ENCODE results near the gene ERC2.

Gene ERC2

DNA sequence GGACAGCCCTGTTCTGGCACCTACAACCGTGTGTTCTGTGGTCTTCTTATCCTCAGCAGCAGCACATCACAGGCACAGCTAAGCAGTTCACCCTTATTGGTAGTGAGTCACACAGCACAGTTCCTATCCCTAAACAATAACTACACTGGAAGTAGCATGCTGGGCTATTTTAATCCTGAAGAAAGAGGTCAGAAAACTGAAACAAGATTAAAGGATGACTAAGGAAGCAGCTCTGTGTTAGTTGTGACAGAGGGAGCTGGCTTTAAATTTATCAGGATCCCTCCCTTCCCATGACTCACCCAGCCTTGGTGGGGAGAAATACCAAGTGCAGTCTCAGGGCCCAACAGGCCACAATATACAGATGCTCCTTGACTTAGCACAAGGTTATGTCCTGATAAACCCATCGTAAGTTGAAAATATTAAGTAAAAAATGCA is 144.3 kb downstream of the ERC2 start:
- Mint-ChIP-seq H3K27ac (no peak overlapping the region), H3K4me3 (no peak overlapping the region), H3K4me1 (ENCODE audit: low read depth) (no peaks in the 10 kb centered on the region), H3K36me3 (ENCODE audit: low read depth) (no peaks in the 10 kb centered on the region), H3K27me3 (ENCODE audit: low read depth) (peaks cover 5% of the 10 kb centered on the region), H3K9me3 (no peaks in the 10 kb centered on the region)

DNA sequence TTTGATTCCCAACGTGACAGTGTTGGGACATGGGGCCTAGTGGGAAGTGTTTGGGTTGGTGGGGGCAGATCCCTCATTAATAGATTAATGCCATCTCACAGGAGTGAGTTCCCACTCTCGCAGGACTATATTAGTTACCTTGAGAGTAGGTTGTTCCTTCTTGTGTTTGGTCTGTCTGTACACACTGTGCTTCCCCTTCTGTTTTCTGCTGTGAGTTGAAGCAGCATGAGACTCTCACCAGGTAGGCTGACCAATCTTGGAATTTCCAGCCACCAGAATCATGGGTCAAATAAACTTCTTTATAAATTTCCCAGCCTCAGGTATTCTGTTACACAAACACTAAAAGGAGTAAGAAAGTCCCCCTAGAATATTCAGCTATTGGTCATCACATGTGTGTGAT is 145.4 kb downstream of the ERC2 start:
- Mint-ChIP-seq H3K27me3 (ENCODE audit: low read depth) (peaks cover 5% of the 10 kb centered on the region), H3K9me3 (no peaks in the 10 kb centered on the region), H3K4me1 (ENCODE audit: low read depth) (no peaks in the 10 kb centered on the region), H3K27ac (no peak overlapping the region), H3K4me3 (no peak overlapping the region), H3K36me3 (ENCODE audit: low read depth) (no peaks in the 10 kb centered on the region)

DNA sequence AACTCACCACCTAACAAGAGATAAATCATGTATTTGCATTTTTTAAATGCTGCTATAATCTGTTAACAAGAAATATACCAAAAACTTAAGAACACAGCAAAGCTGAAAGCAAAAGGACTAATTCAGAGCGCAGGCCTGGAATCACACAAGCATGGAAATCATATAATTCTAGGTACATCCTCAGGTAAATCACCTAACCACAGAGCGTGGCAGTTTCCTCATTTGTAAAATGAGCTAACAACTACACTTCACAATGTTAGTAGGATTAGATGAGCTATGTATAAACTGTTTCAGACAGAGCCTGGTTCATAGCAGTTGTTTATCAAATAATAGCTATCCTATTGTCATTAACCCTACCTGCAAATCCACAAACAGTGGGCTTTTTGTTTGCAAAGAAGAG is 146.4 kb downstream of the ERC2 start:
- Mint-ChIP-seq H3K9me3 (no peaks in the 10 kb centered on the region), H3K4me3 (no peak overlapping the region), H3K36me3 (ENCODE audit: low read depth) (no peaks in the 10 kb centered on the region), H3K27me3 (ENCODE audit: low read depth) (peaks cover 9% of the 10 kb centered on the region), H3K27ac (no peak overlapping the region), H3K4me1 (ENCODE audit: low read depth) (no peaks in the 10 kb centered on the region)

DNA sequence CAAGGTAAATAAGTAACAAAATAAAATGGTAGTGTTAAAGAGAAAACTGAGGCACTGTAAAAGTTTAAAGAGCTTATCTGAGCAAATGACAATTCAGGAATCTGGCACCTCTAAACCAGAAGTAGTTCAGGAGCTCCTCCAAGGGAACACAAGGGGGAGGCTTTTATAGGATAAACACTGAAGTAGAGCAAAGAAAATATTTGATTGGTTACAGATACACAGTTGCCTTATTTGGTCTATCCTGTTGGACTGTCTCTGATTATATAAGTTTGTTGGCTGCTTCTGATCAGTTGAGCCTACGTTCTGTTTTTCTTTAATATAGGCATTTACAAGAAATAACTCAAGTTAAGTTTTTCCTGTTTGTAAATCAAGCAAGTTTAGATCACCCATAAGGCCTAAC is 146.9 kb downstream of the ERC2 start:
- no peak overlapping the region for H3K27ac Mint-ChIP-seq
- peaks cover 11% of the 10 kb centered on the region for H3K27me3 Mint-ChIP-seq (ENCODE audit: low read depth)
- no peak overlapping the region for H3K4me3 Mint-ChIP-seq
- H3K36me3 Mint-ChIP-seq (ENCODE audit: low read depth), result no peaks in the 10 kb centered on the region
- H3K4me1 Mint-ChIP-seq (ENCODE audit: low read depth), result no peaks in the 10 kb centered on the region
- no peaks in the 10 kb centered on the region for H3K9me3 Mint-ChIP-seq

DNA sequence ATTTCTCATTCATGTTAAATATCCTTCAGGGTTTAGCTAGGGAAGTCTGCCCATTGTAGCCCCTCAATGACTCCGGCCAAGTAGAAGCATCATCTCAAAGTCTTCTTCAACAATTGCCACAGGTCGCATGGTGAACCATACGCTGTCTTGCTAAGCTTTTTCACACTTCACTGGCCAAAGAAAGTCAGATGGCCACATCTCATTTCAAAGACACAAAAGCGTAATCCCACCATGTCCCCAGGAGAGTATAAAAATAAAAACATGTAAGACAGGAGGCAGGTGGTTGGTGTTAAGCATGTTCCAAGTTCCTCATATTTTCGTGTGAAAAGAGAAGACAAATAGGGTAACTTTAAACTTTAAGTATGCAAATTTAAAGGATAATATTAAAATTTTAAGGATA is 147.4 kb downstream of the ERC2 start:
- peaks cover 11% of the 10 kb centered on the region for H3K27me3 Mint-ChIP-seq (ENCODE audit: low read depth)
- no peaks in the 10 kb centered on the region for H3K36me3 Mint-ChIP-seq (ENCODE audit: low read depth)
- no peak overlapping the region for H3K27ac Mint-ChIP-seq
- no peaks in the 10 kb centered on the region for H3K4me1 Mint-ChIP-seq (ENCODE audit: low read depth)
- no peak overlapping the region for H3K4me3 Mint-ChIP-seq
- H3K9me3 Mint-ChIP-seq, result no peaks in the 10 kb centered on the region

DNA sequence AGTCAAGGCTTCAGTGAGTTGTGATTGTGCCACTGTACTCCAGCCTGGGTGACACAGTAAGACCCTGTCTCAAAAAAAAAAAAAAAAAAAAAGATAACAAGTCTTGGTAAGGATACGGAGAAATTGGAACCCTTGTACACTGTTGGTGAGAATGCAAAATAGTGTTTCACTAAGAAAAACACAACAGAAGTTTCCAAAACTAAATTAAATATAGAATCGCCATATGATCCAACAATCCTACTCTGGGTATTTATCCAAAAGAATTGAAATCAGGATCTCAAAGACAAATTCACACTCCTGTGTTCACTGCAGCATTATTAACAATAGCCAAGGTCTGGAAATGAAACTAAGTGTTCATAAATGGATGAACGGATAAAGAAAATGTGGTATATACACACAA is 149.4 kb downstream of the ERC2 start:
- Mint-ChIP-seq H3K36me3 (ENCODE audit: low read depth) (no peaks in the 10 kb centered on the region), H3K9me3 (no peaks in the 10 kb centered on the region), H3K4me3 (no peak overlapping the region), H3K27ac (no peak overlapping the region), H3K27me3 (ENCODE audit: low read depth) (peaks cover 17% of the 10 kb centered on the region), H3K4me1 (ENCODE audit: low read depth) (no peaks in the 10 kb centered on the region)

DNA sequence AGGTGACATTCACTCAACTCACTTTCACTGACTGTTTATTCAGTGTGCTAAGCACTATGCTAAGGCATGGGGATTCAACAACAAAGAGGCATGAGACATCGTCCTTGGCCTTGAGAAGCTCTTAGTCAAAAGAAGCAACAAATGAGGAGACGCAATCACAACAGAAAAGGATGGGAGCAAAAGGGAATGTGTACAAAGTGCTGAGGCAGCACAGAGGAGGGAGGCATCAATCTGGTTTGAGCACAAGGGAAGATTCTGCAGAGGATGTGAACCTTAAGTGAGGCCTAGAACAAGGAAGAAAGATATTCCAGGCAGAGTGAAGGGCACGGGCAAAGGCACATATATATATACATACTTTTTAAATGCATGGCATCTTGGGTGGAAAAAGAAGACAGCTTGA is 151.3 kb downstream of the ERC2 start:
- no peaks in the 10 kb centered on the region for H3K9me3 Mint-ChIP-seq
- H3K4me1 Mint-ChIP-seq (ENCODE audit: low read depth), result no peaks in the 10 kb centered on the region
- no peaks in the 10 kb centered on the region for H3K36me3 Mint-ChIP-seq (ENCODE audit: low read depth)
- peaks cover 21% of the 10 kb centered on the region for H3K27me3 Mint-ChIP-seq (ENCODE audit: low read depth)
- H3K27ac Mint-ChIP-seq, result no peak overlapping the region
- H3K4me3 Mint-ChIP-seq, result no peak overlapping the region

DNA sequence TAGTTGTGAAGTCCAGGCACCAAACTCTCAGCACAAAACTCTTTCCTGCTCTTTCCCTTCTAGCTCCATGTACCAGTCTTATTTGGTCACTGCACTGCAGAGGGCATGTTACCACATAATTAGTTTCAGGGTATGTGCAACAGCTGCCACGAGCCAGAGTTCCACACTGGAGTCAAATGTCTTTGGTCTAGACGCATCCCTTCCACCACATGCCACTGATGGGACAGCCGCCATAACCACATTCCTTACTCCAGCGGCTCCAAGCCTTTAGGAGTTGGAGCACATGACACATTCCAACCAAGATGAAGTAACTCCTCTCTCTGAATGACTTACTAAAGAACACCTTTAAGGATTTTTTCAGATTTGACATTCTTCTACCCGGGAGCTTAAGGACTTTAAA is 153.4 kb downstream of the ERC2 start:
- no peaks in the 10 kb centered on the region for H3K36me3 Mint-ChIP-seq (ENCODE audit: low read depth)

DNA sequence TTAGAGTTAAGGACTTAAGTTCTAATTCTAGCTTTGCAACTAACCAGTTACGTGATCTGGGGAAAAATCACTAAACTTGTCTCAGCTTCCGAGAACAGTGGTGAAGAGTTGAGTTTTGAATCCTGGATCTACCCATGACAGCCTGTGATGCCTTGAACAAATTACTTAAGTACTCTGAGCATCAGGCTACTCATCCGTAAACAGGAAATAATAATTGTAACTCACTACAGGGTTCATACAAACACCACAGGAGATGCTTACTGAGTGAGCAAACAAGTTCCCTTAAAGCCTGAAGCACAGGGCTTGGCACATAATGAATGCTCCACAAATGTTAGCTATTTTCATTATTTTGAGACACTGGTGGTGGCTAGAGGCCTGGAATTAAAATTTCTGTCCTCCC is 158.8 kb downstream of the ERC2 start:
- Mint-ChIP-seq H3K27ac (no peak overlapping the region), H3K4me3 (no peak overlapping the region), H3K27me3 (ENCODE audit: low read depth) (peaks cover 8% of the 10 kb centered on the region), H3K4me1 (ENCODE audit: low read depth) (no peaks in the 10 kb centered on the region), H3K36me3 (ENCODE audit: low read depth) (no peaks in the 10 kb centered on the region), H3K9me3 (no peaks in the 10 kb centered on the region)

More for the DNA sequence above, 153.4 kb downstream of the ERC2 start:
- no peak overlapping the region for H3K27ac Mint-ChIP-seq
- no peaks in the 10 kb centered on the region for H3K4me1 Mint-ChIP-seq (ENCODE audit: low read depth)
- H3K9me3 Mint-ChIP-seq, result no peaks in the 10 kb centered on the region
- H3K27me3 Mint-ChIP-seq (ENCODE audit: low read depth), result peaks cover 23% of the 10 kb centered on the region
- no peak overlapping the region for H3K4me3 Mint-ChIP-seq

DNA sequence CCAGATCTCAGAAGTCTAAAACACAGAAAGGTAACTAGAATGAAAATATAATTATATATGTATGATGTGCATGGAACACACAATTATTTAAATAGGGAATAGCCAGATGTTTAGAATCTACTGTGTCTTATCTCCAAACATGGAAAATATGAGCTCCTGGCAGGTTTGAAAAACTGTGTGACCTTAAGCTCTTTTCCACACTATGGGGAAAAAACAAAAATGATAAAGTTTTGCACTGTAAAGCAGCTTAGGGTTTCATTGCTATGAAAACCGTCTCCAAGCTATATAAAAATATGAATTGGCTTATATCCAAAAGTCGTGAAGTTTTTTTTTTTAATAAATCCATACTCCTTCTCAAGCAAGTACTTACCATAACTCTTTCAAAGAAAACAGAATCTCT is 159.8 kb downstream of the ERC2 start:
- H3K27ac Mint-ChIP-seq, result no peak overlapping the region

DNA sequence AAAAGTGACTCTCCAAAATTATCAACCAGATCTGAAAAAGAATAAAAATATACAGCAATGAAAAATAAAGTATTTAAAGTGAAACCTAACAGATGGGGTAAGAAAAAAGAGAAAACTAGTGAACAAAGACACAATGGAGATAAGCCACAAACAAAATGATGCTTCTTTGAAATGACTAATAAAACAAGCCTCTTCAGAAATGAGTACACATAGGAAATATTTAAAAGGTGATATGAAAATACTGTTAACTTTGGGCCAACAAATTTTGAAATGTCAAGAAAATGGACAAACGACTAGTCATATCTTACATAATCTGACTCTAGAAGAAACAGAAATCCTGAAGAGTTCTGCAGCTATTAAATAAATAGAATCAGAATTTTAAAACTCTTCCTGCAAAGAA is 164.2 kb downstream of the ERC2 start:
- no peak overlapping the region for H3K27ac Mint-ChIP-seq
- no peak overlapping the region for H3K4me3 Mint-ChIP-seq
- H3K36me3 Mint-ChIP-seq (ENCODE audit: low read depth), result no peaks in the 10 kb centered on the region
- peaks cover 7% of the 10 kb centered on the region for H3K27me3 Mint-ChIP-seq (ENCODE audit: low read depth)
- no peaks in the 10 kb centered on the region for H3K9me3 Mint-ChIP-seq
- H3K4me1 Mint-ChIP-seq (ENCODE audit: low read depth), result peaks cover 3% of the 10 kb centered on the region

More for the DNA sequence above, 159.8 kb downstream of the ERC2 start:
- H3K4me1 Mint-ChIP-seq (ENCODE audit: low read depth), result peaks cover 3% of the 10 kb centered on the region
- no peaks in the 10 kb centered on the region for H3K9me3 Mint-ChIP-seq
- no peaks in the 10 kb centered on the region for H3K36me3 Mint-ChIP-seq (ENCODE audit: low read depth)
- no peak overlapping the region for H3K4me3 Mint-ChIP-seq
- peaks cover 8% of the 10 kb centered on the region for H3K27me3 Mint-ChIP-seq (ENCODE audit: low read depth)

DNA sequence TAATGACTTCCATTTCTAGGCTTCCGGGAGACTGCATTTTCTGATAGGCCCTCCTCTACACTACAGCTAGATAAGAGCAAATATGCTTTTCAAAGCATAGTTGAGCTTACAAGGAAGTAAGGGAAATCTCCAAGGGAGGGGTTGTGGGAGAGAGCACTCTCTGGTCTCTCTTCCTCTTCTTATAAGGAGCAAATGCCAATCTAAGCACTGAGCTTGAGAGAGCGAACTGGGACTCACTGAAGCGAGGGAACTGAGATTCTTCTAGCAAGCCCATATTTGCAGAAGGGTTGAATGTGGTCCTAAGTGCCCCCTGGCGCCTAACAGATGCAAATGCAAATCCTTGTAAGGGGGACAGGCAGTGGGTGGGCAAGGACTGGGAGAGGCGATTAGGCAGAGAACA is 164.8 kb downstream of the ERC2 start:
- peaks cover 7% of the 10 kb centered on the region for H3K27me3 Mint-ChIP-seq (ENCODE audit: low read depth)
- H3K27ac Mint-ChIP-seq, result no peak overlapping the region
- no peak overlapping the region for H3K4me3 Mint-ChIP-seq
- H3K4me1 Mint-ChIP-seq (ENCODE audit: low read depth), result peaks cover 3% of the 10 kb centered on the region
- no peaks in the 10 kb centered on the region for H3K36me3 Mint-ChIP-seq (ENCODE audit: low read depth)
- no peaks in the 10 kb centered on the region for H3K9me3 Mint-ChIP-seq

DNA sequence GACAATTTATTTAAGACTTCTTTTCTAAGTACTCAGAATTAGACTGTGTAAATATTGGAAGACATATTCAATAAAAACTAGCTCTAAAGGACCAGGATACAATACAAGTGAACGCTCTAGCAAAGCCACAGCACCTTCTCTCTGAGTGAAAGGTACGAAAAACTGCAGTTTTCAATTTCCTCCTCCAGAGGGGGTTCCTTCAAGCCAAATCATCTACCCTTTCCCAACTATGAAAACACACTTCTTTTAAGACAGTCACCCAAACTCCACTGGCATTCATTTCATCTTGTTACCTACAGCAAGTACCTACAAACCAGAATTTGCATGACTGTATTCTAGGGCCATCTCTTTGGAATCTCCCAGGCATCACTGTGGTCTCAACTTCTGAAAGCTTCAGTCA is 165.8 kb downstream of the ERC2 start:
- H3K9me3 Mint-ChIP-seq, result no peaks in the 10 kb centered on the region
- H3K27ac Mint-ChIP-seq, result no peak overlapping the region
- no peak overlapping the region for H3K4me3 Mint-ChIP-seq
- H3K36me3 Mint-ChIP-seq (ENCODE audit: low read depth), result no peaks in the 10 kb centered on the region
- peaks cover 7% of the 10 kb centered on the region for H3K27me3 Mint-ChIP-seq (ENCODE audit: low read depth)
- H3K4me1 Mint-ChIP-seq (ENCODE audit: low read depth), result peaks cover 3% of the 10 kb centered on the region

DNA sequence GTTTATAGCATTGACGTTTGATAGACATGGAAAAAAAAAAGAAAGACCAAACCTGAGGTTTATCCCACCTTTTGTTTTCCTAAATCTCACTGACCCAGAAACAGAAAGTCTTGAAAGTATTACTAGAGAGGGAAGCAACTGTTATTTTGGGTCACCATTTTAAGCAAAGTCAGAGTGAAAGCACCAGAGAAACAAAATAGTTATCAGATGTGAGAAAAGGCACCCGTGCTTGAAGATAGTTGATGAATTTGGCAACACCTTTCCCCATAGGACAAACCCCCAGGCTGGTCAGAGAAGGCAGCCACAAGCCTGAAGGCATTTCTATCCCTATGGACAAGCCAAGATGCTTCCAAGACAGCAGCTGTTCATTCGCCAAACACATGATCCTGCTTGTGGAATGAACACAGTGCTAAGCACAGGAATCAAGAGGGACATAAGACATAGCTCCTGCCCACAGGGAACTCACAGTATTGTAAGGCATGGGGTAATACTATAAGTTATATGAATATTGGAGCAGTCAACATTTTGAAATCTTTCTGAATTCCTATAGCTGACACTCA is 170.9 kb downstream of the ERC2 start:
- peaks cover 2% of the 10 kb centered on the region for H3K4me1 Mint-ChIP-seq (ENCODE audit: low read depth)
- no peak overlapping the region for H3K27ac Mint-ChIP-seq
- H3K36me3 Mint-ChIP-seq (ENCODE audit: low read depth), result peaks cover 3% of the 10 kb centered on the region
- peaks cover 3% of the 10 kb centered on the region for H3K9me3 Mint-ChIP-seq
- no peak overlapping the region for H3K4me3 Mint-ChIP-seq
- peaks cover 3% of the 10 kb centered on the region for H3K27me3 Mint-ChIP-seq (ENCODE audit: low read depth)

DNA sequence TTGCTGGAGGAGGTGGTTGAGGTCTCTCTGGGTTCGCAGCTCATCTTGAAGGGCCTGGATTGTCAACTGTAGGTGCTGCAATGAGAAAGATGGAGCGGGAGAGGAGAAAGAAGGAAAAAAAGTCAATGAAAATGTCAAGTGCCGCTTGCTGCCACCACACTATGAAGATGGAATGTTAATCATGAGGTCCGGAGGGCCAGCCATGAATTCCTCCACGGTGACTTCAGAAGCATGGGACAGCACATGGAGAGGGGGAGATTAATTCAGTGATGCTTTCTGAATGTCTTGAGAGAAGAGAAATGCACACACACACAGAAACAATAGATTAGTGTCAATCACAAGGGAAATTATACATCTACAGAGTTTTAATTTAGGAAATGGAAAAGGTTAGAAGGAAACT is 171.9 kb downstream of the ERC2 start:
- H3K27me3 Mint-ChIP-seq (ENCODE audit: low read depth), result peaks cover 3% of the 10 kb centered on the region
- no peak overlapping the region for H3K27ac Mint-ChIP-seq
- H3K9me3 Mint-ChIP-seq, result peaks cover 3% of the 10 kb centered on the region
- H3K4me3 Mint-ChIP-seq, result no peak overlapping the region
- H3K4me1 Mint-ChIP-seq (ENCODE audit: low read depth), result peaks cover 5% of the 10 kb centered on the region
- H3K36me3 Mint-ChIP-seq (ENCODE audit: low read depth), result peaks cover 3% of the 10 kb centered on the region

DNA sequence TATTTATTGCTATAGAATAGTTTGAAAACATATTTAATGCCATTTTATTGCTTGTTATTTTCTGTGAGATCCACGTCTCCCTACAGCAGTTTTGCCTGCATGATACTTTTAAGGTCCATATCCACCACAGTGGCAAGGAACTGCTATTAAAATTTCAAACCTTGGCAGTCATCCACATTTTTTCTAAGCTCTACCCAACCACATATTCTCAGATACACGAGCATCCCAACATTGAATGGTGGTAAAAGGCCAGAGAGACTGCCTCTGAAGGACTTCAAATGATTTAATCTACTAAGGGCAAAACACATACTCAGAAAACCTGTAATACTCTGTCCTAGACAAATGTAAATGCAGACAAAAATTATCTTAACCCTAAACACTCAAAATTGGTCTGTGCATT is 173.1 kb downstream of the ERC2 start:
- peaks cover 3% of the 10 kb centered on the region for H3K27me3 Mint-ChIP-seq (ENCODE audit: low read depth)
- peaks cover 12% of the 10 kb centered on the region for H3K4me1 Mint-ChIP-seq (ENCODE audit: low read depth)
- no peak overlapping the region for H3K27ac Mint-ChIP-seq
- H3K9me3 Mint-ChIP-seq, result peaks cover 3% of the 10 kb centered on the region
- peaks cover 3% of the 10 kb centered on the region for H3K36me3 Mint-ChIP-seq (ENCODE audit: low read depth)
- H3K4me3 Mint-ChIP-seq, result no peak overlapping the region

Measured in T-helper 1 cell treated with Interleukin-12 subunit alpha and Interleukin-12 subunit beta and Interleukin-4 antibody, amounts not matched to agents 30 μg/mL and 1 μg/mL, for 36 hours (primary cell).